ENCODE results near the gene DNM3. TPM values are rescaled to one million over a fixed set of nuclear protein-coding genes. Genes with fewer than 3 reads are reported as not detected.

Gene DNM3
- total RNA-seq, 1 experiment from 2014 or later, result 0.11 TPM

DNA sequence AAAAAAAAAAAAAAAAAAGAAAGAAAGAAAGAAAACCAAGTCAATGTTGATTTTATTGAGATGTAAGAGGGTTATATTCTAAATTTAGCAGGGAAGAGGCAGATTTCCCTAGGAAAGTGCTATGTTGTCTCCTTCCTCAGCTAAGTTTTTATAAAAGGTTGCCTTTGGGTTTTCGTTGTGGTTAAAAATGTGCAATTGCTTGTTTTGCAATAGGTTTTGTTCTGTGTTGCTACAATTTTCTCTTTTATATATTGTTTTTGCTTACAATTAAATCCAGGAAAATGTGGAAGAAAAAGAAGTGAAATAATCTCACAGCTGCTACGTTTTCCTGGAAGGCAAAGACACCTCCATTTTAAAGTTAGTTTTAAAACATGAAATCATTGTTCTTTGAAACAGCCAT is 442.5 kb downstream of the DNM3 start:
- CTCF ChIA-PET, result no interaction called here
- no TSS peak for BruUV-seq (replicated peaks)

GRCh38 chr1:172286629-172287076 is 445.4 kb downstream of the DNM3 start:
- no peak for DNase-seq
- Histone ChIP-seq H3K4me1 (no peaks in the 10 kb centered on the region), H3K36me3 (ENCODE audit: control insufficient read depth, insufficient read depth, low read length) (no peaks in the 10 kb centered on the region), H3K9me3 (peaks cover 3% of the 10 kb centered on the region; the same call in 1 of the 2 replicates), H3K4me3 (ENCODE audit: low read depth, low read length) (no peak overlapping the region), H3K27me3 (replicated peaks; ENCODE audit: control insufficient read depth, insufficient read depth, low read length) (no peaks in the 10 kb centered on the region)
- Mint-ChIP-seq H3K4me1 (ENCODE audit: low read depth, unreplicated experiment) (no peaks in the 10 kb centered on the region), H3K36me3 (ENCODE audit: insufficient read depth, unreplicated experiment) (no peaks in the 10 kb centered on the region), H3K27ac (ENCODE audit: unreplicated experiment) (no peak overlapping the region), H3K9me3 (ENCODE audit: unreplicated experiment) (no peaks in the 10 kb centered on the region), H3K4me3 (ENCODE audit: unreplicated experiment) (no peak overlapping the region), H3K27me3 (ENCODE audit: insufficient read depth, unreplicated experiment) (peaks cover 4% of the 10 kb centered on the region)
- ChIA-PET CTCF (no interaction called here), POLR2A (no interaction called here)
- intact Hi-C loops (cut with micrococcal nuclease; ENCODE audit: unreplicated experiment), result no loop called here
- TF ChIP-seq, protein P1, sequence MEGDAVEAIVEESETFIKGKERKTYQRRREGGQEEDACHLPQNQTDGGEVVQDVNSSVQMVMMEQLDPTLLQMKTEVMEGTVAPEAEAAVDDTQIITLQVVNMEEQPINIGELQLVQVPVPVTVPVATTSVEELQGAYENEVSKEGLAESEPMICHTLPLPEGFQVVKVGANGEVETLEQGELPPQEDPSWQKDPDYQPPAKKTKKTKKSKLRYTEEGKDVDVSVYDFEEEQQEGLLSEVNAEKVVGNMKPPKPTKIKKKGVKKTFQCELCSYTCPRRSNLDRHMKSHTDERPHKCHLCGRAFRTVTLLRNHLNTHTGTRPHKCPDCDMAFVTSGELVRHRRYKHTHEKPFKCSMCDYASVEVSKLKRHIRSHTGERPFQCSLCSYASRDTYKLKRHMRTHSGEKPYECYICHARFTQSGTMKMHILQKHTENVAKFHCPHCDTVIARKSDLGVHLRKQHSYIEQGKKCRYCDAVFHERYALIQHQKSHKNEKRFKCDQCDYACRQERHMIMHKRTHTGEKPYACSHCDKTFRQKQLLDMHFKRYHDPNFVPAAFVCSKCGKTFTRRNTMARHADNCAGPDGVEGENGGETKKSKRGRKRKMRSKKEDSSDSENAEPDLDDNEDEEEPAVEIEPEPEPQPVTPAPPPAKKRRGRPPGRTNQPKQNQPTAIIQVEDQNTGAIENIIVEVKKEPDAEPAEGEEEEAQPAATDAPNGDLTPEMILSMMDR (IDR thresholded peaks at IDR 0.05; ENCODE audit: insufficient read depth in 1 of 2, low read depth in 1 of 2, low read length in 1 of 2, severe bottlenecking in 1 of 2, unreplicated experiment in 1 of 2), result no peak
- no TSS peak for BruUV-seq (replicated peaks)

More for the DNA sequence above, 442.5 kb downstream of the DNM3 start:
- no peak for DNase-seq
- Histone ChIP-seq H3K27me3 (replicated peaks; ENCODE audit: control insufficient read depth, insufficient read depth, low read length) (no peaks in the 10 kb centered on the region), H3K4me1 (no peaks in the 10 kb centered on the region), H3K9me3 (no peaks in the 10 kb centered on the region), H3K4me3 (ENCODE audit: low read depth, low read length) (no peak overlapping the region), H3K36me3 (ENCODE audit: control insufficient read depth, insufficient read depth, low read length) (no peaks in the 10 kb centered on the region)
- TF ChIP-seq, protein P1 (IDR thresholded peaks at IDR 0.05; ENCODE audit: insufficient read depth in 1 of 2, low read depth in 1 of 2, low read length in 1 of 2, severe bottlenecking in 1 of 2, unreplicated experiment in 1 of 2), result no peak
- POLR2A ChIA-PET, result no interaction called here
- Mint-ChIP-seq H3K27ac (ENCODE audit: unreplicated experiment) (no peak overlapping the region), H3K4me3 (ENCODE audit: unreplicated experiment) (no peak overlapping the region), H3K27me3 (ENCODE audit: insufficient read depth, unreplicated experiment) (peaks cover 4% of the 10 kb centered on the region), H3K9me3 (ENCODE audit: unreplicated experiment) (no peaks in the 10 kb centered on the region), H3K4me1 (ENCODE audit: low read depth, unreplicated experiment) (no peaks in the 10 kb centered on the region), H3K36me3 (ENCODE audit: insufficient read depth, unreplicated experiment) (no peaks in the 10 kb centered on the region)
- intact Hi-C loops (cut with micrococcal nuclease; ENCODE audit: unreplicated experiment), result no loop called here

DNA sequence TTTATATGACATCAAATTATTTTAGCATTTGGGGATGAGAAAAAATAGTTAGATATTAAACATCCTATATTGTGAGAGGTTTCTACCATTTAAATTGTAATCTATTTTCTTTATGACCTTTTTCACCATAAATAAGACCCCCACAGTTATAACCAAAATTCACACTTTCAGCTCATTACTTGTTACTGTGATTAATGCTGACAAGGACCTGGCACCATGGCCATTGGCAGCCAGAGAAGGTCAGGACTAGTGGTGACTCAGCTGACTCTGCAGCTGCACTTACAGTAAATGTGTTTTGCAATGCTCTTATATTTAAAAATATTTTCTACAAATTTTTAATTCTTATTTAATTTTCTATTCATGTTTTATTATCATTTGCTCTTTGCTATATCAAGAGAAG is 445.9 kb downstream of the DNM3 start:
- TF ChIP-seq, protein P1 (IDR thresholded peaks at IDR 0.05; ENCODE audit: insufficient read depth in 1 of 2, low read depth in 1 of 2, low read length in 1 of 2, severe bottlenecking in 1 of 2, unreplicated experiment in 1 of 2), result no peak
- Mint-ChIP-seq H3K4me3 (ENCODE audit: unreplicated experiment) (no peak overlapping the region), H3K27me3 (ENCODE audit: insufficient read depth, unreplicated experiment) (peaks cover 1% of the 10 kb centered on the region), H3K4me1 (ENCODE audit: low read depth, unreplicated experiment) (no peaks in the 10 kb centered on the region), H3K9me3 (ENCODE audit: unreplicated experiment) (no peaks in the 10 kb centered on the region), H3K27ac (ENCODE audit: unreplicated experiment) (no peak overlapping the region), H3K36me3 (ENCODE audit: insufficient read depth, unreplicated experiment) (no peaks in the 10 kb centered on the region)
- H3K27me3 ChIP-seq (replicated peaks; ENCODE audit: control insufficient read depth, insufficient read depth, low read length), result no peaks in the 10 kb centered on the region
- CTCF ChIA-PET, result no interaction called here
- no peaks in the 10 kb centered on the region for H3K4me1 ChIP-seq
- H3K4me3 ChIP-seq (ENCODE audit: low read depth, low read length), result no peak overlapping the region
- H3K9me3 ChIP-seq, result peaks cover 3% of the 10 kb centered on the region; the same call in 1 of the 2 replicates
- no peak for DNase-seq
- POLR2A ChIA-PET, result no interaction called here
- no TSS peak for BruUV-seq (replicated peaks)
- intact Hi-C loops (cut with micrococcal nuclease; ENCODE audit: unreplicated experiment), result no loop called here
- no peaks in the 10 kb centered on the region for H3K36me3 ChIP-seq (ENCODE audit: control insufficient read depth, insufficient read depth, low read length)

Measured in Caco-2 (cell line).